GM18909 (cell line): ENCODE measurements around the gene KCNS1.

Experiments used
- ATAC-seq: cut with Tn5 transposase; IDR thresholded peaks from one replicate; pipeline ENCODE4 v1.9.1; 2021; ENCODE audit warnings: mild to moderate bottlenecking; ENCODE audit not compliant: unreplicated experiment, poor library complexity

Gene KCNS1

GRCh38 chr20:45052698-45053429, 48.1 kb downstream of the KCNS1 start:
- peak; percentile 54 for ATAC-seq

DNA sequence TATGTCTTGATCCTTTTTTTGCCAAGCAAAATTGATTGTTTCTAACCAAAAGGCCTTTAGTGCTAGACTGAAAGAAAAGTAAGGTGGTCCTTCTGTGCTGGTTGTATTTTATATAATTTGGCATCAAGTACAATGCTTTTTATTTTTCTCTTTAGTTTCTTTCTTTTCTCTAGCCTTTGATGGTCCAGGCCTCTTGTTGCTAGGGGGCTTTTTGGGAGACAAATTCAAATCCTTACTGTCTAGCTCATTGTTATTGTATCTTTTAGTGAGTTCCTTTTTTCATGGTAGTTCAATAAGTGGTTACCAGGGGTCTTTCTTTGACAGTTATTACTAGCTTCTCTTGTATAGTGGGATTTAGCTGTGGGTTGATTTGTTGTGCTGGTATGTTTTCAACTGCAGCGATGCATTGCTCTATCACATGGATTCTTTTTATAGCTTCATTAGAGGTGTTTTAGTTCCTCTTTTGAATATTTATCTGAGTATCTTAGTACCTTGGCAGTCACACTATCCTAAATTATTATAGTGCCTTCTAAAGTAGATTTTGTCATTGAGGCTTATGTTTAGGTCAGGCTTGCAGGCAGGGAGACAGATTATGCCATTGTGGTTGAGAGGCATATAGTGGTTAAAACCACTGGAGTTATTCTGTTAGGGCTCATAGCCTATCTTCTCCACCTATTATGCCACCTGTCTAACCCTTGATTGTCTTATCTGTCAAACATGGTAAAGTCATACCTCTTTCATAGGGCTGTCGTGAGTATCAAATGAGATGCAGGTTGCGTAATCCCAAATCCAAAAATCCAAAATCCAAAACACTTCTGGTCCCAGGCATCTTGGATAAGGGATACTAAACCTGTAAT, 49.5 kb downstream of the KCNS1 start:
- no peak for ATAC-seq

DNA sequence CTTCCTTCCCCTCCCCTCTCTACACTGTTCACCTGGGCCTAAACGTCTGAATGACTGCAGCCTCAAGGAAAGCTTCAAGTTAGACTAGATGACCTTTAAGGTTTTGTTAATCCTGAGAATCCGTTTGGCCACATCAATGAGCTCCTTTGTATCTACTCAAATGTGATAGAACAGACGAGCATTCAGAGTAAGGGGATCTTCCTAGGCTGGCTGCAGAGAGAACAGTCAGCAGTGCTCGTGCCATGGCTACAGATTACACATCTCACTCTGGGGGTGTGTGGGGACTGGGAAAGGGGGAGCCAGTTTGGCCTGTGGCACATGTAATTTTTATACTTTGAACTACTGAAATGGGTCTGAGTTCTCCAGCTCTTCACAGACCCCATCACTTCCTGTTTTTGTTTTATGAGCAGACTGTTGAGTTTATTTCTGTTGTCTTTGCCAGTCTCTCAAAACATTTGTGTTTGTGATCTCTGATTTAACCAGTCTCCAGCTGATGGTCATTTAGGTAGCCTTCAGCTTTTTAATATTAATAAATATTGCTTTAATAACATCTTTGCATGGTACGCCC, 50.9 kb downstream of the KCNS1 start:
- no peak for ATAC-seq

- no peak for ATAC-seq
Observed at GRCh38 chr20:45049438-45049837, 51.5 kb downstream of the KCNS1 start.

DNA sequence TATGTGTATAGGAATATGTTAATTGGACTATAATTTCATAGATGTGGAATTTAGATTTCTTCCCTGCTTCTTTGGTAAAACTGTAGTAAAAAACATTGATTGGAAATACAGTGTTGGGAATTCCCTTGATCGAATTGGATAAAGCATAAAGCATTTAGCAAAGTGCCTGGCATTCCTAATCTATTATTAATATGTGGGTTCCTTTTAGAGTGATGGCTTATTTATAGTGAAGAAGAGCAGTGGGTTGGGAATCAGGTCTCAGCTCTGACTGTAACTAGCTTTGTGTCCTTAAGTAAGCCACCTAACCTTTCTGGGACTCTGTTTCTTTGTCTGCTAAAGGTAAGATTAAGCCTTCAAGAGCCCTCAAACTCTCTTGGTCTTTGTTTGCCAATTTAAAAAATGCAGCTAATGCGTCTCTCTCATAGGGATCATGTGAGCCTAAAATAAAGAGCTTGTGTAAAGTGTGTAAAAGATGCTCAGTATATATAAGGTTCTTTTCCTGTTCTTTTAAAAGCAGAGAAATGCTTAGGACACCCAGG, 53.3 kb downstream of the KCNS1 start:
- no peak for ATAC-seq

- ATAC-seq = no peak
Observed at GRCh38 chr20:45044601-45045000, 56.3 kb downstream of the KCNS1 start.

DNA sequence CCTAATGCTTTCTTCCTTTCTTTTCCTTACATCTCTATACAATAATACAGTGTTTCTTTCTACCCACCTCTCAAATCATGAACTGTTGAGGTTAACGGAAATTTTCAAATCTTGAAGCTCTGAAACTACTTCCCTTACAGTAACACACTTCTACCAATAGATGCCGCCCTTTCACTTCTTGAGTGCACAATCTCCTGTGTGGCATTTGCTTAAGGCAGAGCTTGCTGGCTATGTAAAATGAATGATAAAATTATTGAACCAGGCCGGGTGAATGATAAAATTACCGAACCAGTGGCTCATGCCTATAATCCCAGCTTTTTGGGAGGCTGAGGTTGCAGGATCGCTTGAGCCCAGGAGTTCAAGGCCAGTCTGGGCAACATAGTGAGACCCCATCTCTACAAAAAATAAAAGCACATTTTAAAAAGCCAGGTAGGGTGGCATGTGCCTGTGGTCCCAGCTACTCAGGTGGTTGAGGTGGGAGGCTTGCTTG, 56.8 kb downstream of the KCNS1 start:
- no peak for ATAC-seq

- ATAC-seq = no peak
Observed at GRCh38 chr20:45042978-45043377, 57.9 kb downstream of the KCNS1 start.
